Islet precursor cell (in vitro differentiated cells): ENCODE results near the gene MSANTD1.

ENCODE experiments used
- DNase-seq: peaks from one replicate; pipeline ENCODE4 v3.0.0-alpha.2; 2018

Gene MSANTD1

DNA sequence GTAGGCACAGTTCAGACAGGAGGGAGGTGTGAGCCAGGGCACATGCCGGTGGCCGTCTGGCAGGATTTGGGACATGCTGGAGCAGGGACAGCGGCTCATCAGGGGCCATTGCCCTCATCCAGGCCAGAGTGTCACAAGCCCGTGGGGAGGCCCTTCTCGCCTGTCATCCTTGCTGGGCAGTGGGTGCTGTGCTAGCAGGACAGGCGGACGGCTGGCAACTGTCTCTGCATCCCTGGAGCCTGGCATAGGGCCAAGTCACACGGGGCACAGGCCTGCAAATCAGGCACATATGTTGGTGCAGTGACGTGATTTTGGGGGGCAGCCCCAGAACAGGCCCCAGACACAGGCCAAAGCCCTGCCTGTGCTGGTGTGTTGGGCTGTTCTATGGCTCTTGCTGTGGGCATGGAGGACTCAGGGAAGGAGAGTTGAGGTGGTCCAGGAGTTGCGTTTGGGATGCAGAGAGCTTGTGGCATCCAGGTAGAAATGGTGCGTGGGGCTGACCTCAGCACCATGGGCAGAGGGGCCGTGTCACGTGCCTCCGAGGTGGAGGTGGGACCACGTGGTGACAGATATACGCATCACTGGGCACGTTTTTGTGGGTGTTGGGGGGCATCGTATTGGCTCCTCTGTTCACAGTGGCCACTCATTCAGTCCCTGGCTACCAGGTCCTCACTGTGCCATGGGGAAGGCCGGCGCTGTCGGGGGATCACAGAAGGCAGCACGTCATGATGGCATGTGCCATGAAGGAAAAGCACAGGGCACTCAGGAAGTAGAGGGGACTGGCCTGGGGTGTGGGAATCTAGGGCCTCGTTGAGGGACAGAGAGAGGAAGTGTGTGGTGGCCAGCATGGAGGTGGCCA lies 14.6 kb upstream of the MSANTD1 start:
- no peak for DNase-seq

DNA sequence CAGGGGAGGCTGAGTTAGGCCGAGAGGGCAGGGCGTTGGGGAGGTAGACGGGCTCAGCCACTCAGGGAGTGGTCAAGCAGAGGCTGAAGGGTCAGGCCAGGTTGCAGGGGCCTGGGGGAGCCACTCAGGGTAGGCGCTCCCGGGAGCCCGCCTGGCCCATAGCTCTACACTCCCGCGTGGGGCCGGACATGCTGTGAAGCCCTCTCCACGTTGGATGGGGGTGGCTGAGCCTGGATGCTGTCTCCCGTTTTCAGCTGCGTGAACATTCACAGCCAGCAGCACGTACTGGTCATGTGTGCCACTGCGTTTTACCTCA lies 14.0 kb upstream of the MSANTD1 start:
- DNase-seq = no peak

DNA sequence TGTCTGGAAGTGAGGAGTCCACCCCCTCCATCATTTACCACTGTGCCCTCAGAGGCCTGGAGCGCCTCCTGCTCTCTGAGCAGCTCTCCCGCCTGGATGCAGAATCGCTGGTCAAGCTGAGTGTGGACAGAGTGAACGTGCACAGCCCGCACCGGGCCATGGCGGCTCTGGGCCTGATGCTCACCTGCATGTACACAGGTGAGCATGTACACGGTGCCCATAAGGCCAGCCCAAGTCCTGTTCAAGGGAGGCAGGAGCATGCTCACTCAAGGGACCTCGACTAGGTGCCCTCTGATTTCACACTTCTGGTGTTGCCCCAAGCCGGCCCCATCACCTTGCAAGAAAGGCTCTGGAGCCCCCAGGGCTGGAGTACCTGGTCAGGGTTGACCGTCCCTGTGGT lies 13.4 kb upstream of the MSANTD1 start:
- DNase-seq = no peak

DNA sequence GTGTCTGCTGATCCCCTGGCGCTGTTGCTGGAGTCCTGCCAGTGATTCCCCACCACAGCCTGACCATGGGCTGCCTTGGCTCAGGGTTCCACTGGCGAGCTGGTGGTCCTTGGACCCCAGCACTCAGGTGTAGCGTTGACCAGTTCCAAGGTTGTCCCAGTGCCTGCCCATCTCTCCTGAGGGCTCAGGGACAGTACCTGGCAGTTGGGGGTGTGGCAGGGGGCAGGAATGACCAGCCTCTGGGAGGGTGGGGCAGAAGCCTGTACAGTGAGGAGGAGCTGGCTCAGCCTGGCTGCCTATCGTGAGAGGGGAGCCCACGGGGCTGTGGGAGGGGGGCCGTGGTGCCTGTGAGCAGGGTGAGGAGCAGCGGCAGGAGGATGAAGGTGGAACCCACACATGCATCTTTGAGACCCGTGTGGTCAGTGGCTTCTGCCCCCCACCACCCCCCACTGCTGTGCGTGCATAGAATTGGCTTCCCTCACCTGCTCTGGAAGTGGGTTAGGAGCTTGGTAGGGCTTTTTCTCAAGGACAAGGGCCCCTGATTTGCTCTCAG lies 12.6 kb upstream of the MSANTD1 start:
- DNase-seq = no peak

DNA sequence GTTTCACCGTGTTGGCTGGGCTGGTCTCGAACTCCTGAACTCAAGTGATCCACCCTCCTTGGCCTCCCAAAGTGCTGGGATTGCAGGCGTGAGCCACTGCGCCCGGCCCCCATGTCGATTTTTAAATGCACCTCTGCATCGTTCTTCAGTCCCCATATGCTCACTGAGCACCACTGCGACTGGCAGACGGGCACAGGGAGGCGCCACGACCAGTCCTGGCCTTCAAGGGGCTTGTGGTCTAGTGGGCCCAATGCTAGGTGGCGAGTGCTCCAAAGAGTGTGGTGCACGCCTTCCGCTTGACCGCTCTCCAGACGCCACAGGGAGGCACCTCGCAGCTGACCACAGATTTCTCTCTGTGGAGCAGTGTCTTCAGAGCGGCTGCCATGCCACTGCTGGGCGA lies 11.7 kb upstream of the MSANTD1 start:
- DNase-seq = no peak

DNA sequence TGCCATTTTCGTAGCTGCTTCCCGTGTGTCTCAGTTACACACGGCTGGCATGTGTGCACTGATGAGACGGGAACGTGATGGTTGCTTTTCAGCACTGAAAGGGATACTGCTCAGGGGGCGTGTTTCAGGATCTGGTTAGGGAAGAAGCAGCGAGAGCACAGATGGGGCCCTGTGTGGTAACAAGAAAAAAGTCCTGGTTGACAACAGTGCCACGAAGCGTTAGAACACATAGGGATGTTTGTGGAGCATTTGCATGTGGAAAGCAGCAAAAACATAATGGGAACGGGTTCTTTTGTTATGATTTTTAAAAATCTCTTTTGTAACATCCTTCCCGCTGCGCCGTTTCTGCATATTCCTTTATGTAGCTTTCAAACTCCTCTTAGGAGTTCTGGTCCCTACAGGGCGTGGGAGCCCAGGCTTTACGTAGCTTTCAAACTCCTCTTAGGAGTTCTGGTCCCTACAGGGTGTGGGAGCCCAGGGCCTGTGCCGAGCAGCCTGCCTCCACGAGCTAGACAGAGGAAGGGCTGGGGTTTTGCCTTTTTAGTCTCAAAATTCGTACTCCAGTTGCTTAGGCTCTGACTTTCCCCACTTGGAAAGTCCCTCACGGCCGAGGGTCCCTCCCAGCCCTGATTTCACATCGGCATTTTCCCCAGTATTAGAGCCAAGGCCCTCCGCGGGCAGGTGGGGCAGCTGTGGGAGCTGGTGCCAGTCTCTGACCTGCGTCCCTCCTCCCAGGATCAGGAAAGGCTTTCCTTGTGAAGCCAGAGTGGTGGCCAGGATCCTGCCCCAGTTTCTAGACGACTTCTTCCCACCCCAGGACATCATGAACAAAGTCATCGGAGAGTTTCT lies 11.0 kb upstream of the MSANTD1 start:
- no peak for DNase-seq

DNA sequence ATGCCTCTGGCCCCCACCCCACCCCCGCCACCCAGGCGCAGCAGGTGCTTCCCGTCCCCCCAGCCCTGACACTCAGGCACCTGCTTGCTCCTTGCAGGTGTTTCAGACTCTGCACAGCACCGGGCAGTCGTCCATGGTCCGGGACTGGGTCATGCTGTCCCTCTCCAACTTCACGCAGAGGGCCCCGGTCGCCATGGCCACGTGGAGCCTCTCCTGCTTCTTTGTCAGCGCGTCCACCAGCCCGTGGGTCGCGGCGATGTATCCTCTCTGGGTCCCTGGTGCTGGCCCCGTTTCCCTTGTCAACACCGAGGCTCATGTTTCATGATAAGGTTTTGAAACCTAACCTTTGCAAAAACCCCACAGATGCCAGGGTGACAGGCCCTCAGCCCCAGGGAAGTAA lies 10.2 kb upstream of the MSANTD1 start:
- no peak for DNase-seq

DNA sequence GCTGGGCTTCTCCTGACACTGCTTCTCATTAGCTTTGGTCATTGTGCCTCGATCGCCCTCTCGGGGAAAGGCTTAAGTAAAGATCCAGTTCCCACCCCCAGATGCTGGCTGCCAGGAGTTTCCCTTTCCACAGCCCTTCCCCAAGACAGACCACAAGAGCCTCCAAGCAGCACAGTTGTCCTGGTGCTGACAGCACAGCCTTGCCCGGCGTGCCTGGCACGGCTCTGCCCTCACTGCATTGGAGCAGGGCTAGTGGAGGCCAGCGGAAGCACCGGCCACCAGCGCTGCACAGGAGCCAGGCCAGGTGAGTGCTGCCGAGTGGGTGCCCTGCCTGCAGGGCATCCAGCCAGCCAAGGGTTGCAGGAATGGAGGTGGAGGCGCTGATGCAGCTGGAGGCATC lies 9.7 kb upstream of the MSANTD1 start:
- DNase-seq = no peak

DNA sequence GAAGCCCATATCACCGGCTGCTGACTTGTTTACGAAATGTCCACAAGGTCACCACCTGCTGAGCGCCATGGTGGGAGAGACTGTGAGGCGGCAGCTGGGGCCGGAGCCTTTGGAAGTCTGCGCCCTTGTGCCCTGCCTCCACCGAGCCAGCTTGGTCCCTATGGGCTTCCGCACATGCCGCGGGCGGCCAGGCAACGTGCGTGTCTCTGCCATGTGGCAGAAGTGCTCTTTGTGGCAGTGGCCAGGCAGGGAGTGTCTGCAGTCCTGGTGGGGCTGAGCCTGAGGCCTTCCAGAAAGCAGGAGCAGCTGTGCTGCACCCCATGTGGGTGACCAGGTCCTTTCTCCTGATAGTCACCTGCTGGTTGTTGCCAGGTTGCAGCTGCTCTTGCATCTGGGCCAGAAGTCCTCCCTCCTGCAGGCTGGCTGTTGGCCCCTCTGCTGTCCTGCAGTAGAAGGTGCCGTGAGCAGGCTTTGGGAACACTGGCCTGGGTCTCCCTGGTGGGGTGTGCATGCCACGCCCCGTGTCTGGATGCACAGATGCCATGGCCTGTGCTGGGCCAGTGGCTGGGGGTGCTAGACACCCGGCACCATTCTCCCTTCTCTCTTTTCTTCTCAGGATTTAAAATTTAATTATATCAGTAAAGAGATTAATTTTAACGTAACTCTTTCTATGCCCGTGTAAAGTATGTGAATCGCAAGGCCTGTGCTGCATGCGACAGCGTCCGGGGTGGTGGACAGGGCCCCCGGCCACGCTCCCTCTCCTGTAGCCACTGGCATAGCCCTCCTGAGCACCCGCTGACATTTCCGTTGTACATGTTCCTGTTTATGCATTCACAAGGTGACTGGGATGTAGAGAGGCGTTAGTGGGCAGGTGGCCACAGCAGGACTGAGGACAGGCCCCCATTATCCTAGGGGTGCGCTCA lies 8.7 kb upstream of the MSANTD1 start:
- no peak for DNase-seq

DNA sequence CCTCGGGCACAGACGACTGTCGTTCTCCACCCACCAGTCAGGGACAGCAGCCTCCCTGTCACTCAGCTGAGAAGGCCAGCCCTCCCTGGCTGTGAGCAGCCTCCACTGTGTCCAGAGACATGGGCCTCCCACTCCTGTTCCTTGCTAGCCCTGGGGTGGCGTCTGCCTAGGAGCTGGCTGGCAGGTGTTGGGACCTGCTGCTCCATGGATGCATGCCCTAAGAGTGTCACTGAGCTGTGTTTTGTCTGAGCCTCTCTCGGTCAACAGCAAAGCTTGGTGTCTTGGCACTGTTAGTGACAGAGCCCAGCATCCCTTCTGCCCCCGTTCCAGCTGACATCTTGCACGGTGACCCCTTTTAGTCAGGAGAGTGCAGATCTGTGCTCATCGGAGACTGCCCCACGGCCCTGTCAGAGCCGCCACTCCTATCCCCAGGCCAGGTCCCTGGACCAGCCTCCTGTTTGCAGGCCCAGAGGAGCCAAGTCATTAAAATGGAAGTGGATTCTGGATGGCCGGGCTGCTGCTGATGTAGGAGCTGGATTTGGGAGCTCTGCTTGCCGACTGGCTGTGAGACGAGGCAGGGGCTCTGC lies 7.9 kb upstream of the MSANTD1 start:
- no peak for DNase-seq

DNA sequence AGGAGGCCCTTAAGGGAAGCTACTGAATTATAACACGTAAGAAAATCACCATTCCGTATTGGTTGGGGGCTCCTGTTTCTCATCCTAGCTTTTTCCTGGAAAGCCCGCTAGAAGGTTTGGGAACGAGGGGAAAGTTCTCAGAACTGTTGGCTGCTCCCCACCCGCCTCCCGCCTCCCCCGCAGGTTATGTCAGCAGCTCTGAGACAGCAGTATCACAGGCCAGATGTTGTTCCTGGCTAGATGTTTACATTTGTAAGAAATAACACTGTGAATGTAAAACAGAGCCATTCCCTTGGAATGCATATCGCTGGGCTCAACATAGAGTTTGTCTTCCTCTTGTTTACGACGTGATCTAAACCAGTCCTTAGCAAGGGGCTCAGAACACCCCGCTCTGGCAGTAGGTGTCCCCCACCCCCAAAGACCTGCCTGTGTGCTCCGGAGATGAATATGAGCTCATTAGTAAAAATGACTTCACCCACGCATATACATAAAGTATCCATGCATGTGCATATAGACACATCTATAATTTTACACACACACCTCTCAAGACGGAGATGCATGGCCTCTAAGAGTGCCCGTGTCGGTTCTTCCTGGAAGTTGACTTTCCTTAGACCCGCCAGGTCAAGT lies 6.9 kb upstream of the MSANTD1 start:
- no peak for DNase-seq

DNA sequence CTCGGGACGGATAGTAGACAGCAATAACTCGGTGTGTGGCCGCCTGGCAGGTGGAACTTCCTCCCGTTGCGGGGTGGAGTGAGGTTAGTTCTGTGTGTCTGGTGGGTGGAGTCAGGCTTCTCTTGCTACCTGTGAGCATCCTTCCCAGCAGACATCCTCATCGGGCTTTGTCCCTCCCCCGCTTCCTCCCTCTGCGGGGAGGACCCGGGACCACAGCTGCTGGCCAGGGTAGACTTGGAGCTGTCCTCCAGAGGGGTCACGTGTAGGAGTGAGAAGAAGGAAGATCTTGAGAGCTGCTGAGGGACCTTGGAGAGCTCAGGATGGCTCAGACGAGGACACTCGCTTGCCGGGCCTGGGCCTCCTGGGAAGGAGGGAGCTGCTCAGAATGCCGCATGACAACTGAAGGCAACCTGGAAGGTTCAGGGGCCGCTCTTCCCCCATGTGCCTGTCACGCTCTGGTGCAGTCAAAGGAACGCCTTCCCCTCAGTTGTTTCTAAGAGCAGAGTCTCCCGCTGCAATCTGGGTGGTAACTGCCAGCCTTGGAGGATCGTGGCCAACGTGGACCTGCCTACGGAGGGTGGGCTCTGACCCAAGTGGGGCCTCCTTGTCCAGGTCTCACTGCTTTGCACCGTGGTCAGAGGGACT lies 5.7 kb upstream of the MSANTD1 start:
- DNase-seq = no peak

DNA sequence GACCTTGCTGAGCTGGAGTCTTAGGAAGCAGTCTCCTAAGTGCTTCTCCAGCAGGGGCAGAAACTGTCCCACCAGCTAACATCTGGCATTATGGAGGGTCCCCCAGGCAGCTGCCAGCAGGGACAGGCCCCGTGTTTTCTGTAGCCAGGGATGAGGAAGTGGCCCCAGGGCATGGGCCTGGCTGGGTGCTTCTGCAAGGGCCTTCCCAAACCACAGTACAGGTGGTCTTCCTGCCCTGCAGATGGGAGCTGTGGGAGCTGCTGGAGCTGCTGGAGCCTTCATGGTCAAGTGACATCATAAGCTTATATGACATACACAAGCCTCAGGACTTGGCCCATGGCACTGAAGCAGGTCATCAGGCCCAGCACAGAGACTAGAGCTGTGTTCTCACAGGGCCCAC lies 5.0 kb upstream of the MSANTD1 start:
- no peak for DNase-seq

DNA sequence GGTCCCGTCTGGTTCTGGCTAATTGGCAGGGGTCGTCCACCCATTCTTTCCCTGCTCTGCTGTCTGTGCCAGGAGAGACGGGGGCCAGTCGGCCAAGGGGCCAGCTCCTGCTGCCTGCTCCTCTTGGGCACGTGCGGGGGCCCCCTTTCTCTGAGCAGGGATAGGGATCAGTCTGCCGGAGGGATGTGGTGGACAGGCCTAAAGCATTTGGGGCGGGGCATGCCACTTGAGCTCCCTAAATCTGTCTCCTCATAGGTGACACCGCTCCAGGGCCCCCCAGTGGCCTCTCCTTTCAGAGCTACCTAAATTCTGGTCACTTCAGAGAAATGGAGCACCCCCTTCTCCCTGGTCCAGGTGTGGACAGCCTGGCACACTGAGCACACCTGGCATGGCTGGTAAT lies 4.2 kb upstream of the MSANTD1 start:
- DNase-seq = no peak

DNA sequence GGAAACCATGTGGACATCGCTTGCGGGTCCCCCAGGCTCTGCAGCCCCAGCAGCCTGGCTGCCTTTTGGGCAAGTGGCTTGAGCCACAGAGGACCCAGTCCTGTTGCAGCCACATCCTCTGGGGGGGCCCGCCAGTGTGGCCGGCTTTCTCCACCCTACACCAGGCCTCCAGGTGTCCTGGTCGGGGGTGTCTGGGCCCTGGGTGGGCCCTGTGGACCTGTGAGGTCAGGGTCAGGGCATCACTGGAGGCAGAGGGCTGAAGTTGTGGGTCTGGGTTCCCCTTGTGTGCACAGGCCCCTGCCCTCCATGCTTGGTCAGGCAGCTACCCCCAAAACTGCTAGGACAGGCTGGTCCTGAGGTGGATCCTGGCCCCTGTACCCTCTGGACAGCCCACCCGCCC lies 3.3 kb upstream of the MSANTD1 start:
- no peak for DNase-seq

DNA sequence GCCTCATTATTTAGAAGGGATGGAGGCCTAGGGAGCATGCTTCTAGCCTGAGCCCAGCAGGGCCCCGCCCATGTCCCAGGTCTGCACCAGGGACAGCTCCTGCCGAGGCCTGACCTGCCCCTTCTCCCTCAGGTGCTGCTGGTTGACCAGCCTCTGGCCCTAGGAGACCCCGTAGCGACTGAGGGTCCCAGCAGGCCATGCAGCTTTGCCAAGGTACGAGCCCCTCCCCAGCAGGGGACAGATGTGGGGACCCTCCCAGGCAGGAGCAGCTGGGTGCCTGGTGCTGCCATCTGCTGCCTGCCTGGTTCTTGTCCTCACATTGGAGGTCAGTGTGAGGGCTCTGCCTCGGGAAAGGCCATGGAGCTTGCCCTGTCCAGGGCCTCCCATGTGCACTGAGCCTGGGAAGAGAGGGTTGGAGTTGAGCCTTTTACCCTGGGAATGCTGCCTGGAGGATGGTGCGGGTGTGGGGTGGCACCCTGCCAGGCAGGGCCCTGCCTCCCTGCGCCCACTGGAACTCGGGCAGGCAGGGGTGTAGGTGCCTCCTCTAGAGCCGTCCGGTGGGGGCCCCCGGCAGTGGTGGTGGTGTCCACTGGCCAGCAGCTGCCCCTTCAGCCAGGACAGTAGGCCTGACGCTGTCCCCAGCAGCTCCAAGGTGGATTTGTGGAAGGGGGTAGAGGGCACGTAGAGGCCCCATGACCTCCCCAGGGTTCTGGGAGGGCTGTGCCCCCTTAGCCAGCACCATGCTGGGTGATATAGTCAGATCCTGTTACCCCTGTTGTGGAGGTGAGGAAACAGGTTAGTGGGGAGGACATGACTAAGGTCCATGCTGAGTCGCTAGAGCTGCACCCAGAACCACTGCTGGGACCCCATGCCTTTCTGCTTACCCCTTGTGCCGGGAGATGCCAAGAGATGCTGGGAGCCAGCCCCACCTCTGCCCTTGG lies 2.2 kb upstream of the MSANTD1 start:
- no peak for DNase-seq

DNA sequence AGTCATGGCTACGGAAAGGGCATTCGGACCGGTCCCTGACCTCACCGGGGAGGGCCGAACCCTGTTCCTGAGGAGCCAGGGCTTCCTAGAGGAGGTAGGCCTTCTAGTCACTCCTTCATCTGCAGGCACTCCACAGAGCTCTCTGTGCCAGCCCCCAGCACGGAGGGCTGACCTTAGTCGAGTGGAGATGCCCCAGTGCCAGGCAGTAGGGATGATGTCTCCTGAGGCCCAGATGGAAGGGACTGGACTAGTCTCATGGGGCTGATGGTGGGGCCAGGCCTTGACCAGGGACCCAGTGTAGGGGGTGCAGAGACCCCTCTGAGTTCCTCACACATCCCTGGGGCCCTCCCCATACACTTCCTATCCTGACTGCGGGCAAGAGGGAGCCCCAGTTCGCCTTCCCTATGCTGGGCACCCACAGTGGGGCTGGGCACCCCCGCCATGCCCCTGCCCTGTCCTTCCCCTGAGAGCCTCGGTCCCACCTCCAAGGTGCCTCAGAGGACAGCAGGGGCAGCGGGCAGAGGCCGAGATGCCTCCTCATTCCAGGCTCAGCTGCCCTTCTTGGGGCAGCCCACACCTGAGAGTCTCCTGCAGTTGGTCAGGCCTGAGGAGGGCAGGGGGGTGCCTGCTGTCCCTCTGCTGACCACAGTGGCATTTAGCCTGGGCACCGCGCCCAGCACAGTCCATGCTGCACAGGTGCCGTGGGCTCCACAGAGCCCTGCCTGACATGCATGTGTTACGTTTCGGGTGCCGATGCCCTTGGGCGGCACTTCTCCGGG lies 1.4 kb upstream of the MSANTD1 start:
- no peak for DNase-seq

DNA sequence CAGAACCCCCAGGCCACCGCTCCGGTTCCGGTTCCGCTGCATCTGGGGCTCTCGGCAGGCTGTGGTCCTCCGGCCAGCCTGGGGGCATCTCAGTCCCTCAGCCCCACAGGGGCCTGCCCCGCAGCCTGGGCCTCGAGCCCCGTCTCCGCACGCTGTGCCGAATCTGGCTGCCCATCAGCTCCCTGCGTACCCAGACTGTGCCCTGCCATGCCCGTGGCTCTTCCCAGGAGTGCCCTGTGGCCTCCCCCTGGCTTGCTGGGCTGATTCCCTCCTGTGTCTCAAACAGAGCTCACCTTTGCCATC lies 830 bp upstream of the MSANTD1 start:
- DNase-seq = no peak

DNA sequence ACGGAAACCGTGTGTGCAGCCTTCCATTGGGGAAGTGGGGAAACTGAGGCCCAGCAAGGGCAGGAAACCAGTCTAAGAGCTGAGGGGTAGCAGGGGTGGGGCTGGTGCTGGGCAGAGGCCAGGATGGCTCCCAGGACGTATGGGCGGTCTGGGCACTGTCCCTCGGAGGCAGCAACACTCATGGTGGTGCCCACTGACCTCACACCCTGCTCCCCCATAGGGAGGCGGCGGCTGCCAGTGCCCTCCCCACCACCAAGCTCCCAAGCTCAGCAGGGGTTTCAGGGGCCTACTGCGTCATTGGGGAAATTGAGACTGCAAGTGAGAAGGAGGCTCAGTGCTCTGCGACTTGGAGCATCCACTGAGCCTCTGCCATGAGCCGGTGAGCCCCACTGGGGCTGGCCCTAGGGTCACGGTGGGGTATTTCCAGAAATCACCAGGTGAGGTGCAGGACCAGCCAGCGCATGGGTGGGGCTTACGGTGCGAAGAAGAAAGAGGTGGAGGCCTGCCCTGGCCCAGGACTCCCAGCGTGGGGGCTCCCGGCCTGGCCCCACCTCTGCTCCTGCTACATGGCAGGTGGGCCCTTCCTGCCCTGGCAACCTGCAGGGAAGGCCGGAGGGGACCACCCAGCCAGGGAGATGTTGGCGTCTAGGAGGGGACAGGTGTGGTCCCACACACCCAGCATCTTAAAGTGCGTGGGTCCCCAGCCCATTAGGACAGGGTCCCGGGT lies 915 bp downstream of the MSANTD1 start:
- DNase-seq = no peak
